Thoracic aorta (tissue), 2 donors: ENCODE results near the gene SPECC1L. TPM values are rescaled to one million over a fixed set of nuclear protein-coding genes. Genes with fewer than 3 reads are reported as not detected.

Experiments used
- ATAC-seq: fragments of 150-250 bp; one replicate; pipeline ENCODE4 v1.8.0; 2017; ENCODE audit warnings: low read depth; ENCODE audit not compliant: insufficient number of reproducible peaks, low FRiP score
- DNase-seq: peaks from one replicate; pipeline ENCODE4 v3.0.0-alpha.2; 2020; ENCODE audit warnings: low spot score
- H3K27ac ChIP-seq, 2 donors: fragments of 200-600 bp; sonication (generic); 1 replicate in 1 of 2; 2 replicates in 1 of 2; pipeline ENCODE4 v1.5.1; 2016; ENCODE audit warnings: mild to moderate bottlenecking in 2 of 2, moderate library complexity in 2 of 2
- H3K27me3 ChIP-seq: fragments of 200-600 bp; sonication (generic); replicated peaks from 2 replicates; pipeline ENCODE4 v1.6.0; 2016; ENCODE audit warnings: mild to moderate bottlenecking; ENCODE audit not compliant: insufficient read depth
- H3K36me3 ChIP-seq: fragments of 200-600 bp; sonication (generic); one replicate; pipeline ENCODE4 v1.5.1; 2016
- H3K4me1 ChIP-seq, 2 donors: fragments of 200-600 bp; sonication (generic); 1 replicate in 1 of 2; 2 replicates in 1 of 2; pipeline versions ENCODE4 v1.5.1 to v1.6.0; 2016; ENCODE audit warnings: low read depth in 2 of 2, mild to moderate bottlenecking in 1 of 2; ENCODE audit not compliant: control insufficient read depth in 1 of 2
- H3K4me3 ChIP-seq: fragments of 200-600 bp; sonication (generic); 2 replicates; pipeline ENCODE4 v1.5.1; 2016; ENCODE audit warnings: mild to moderate bottlenecking
- H3K9me3 ChIP-seq: fragments of 200-600 bp; sonication (generic); 2 replicates; pipeline ENCODE4 v1.5.1; 2016
- CTCF ChIP-seq: fragments of 200-600 bp; sonication (generic); IDR thresholded peaks from one replicate; pipeline ENCODE4 v1.5.1; 2019; ENCODE audit warnings: antibody characterized with exemption
- total RNA-seq, 2 donors: library from RNA; depleted of rRNA; stranded (reverse); fragments of >200 nt; gene quantifications; one replicate each; pipeline versions ENCODE4 v1.1.0 to v1.2.3, GENCODE V29; 2016

SPECC1L gene
- total RNA-seq, 2 donors from 2014 or later: 49.4 to 50.0 TPM

- H3K4me1 ChIP-seq: no peaks in the 10 kb centered on the region
- no peak overlapping the region for H3K27ac ChIP-seq
- no peak for TF ChIP-seq CTCF
- H3K4me3 ChIP-seq: no peak overlapping the region
- DNase-seq: no peak
- H3K27me3 ChIP-seq: no peaks in the 10 kb centered on the region
- ATAC-seq: no peak
- no peaks in the 10 kb centered on the region for H3K9me3 ChIP-seq
- H3K36me3 ChIP-seq: no peaks in the 10 kb centered on the region
These were observed 180.5 kb downstream of the SPECC1L start for GRCh38 chr22:24451162-24451561.

GRCh38 chr22:24453853-24454252 is 183.2 kb downstream of the SPECC1L start:
- DNase-seq (no peak), ATAC-seq (no peak)
- Histone ChIP-seq H3K27ac (no peak overlapping the region), H3K4me3 (no peak overlapping the region), H3K27me3 (no peaks in the 10 kb centered on the region), H3K9me3 (no peaks in the 10 kb centered on the region), H3K4me1 (no peaks in the 10 kb centered on the region), H3K36me3 (no peaks in the 10 kb centered on the region)
- no peak for TF ChIP-seq CTCF

- no peak overlapping the region for H3K27ac ChIP-seq
- ATAC-seq (no peak), DNase-seq (no peak)
- H3K4me3 ChIP-seq: no peak overlapping the region
- H3K9me3 ChIP-seq: no peaks in the 10 kb centered on the region
- no peaks in the 10 kb centered on the region for H3K27me3 ChIP-seq
- peaks cover 0 to 4% of the 10 kb centered on the region in 2 donors for H3K4me1 ChIP-seq
- no peak for TF ChIP-seq CTCF
- no peaks in the 10 kb centered on the region for H3K36me3 ChIP-seq
These were observed 184.4 kb downstream of the SPECC1L start for GRCh38 chr22:24455039-24455438.

DNA sequence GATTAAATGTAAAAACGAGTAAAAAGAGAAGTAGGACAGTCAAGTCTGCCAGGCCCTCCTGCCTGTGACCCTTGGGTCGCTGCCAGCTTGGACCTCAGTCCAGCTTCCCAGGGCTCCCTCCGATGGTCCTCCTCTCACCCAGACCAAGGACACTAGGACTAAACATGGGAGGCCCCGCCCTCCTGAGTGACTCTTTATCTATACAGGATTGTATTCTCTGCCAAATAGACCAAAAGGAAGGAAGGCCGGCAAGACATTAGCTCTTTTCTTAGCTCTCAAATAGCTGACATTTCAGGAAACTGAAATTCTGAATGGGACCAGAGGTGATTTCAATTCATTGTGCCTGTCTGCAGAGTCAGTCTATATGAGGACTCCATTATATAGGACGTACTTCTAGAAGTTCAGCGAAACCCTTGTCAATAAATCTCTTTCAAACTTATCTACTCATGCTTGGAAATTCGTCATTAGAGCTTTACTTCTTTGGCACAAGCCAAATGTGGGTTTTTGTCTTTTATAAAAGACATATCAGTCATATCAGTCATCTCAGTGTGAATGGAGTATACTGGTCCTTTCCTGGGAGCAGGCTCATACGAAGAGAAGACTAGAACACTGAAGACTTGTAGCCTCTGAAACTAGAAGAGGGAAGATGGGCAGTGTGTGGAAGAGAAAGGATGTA is 185.3 kb downstream of the SPECC1L start:
- Histone ChIP-seq H3K27me3 (no peaks in the 10 kb centered on the region), H3K27ac (no peak overlapping the region), H3K4me1 (peaks cover 0 to 13% of the 10 kb centered on the region in 2 donors), H3K36me3 (no peaks in the 10 kb centered on the region), H3K4me3 (no peak overlapping the region), H3K9me3 (no peaks in the 10 kb centered on the region)
- no peak for DNase-seq
- TF ChIP-seq CTCF: no peak
- ATAC-seq: no peak

GRCh38 chr22:24457894-24458420 is 187.3 kb downstream of the SPECC1L start:
- TF ChIP-seq CTCF: no peak
- Histone ChIP-seq H3K27me3 (no peaks in the 10 kb centered on the region), H3K9me3 (no peaks in the 10 kb centered on the region), H3K4me3 (no peak overlapping the region), H3K27ac (no peak overlapping the region), H3K36me3 (no peaks in the 10 kb centered on the region), H3K4me1 (peaks cover 0 to 14% of the 10 kb centered on the region in 2 donors)
- DNase-seq (no peak), ATAC-seq (no peak)
